Measurements from ENCODE around the gene SNX10.

SNX10 gene

GRCh38 chr7:26409661-26410547, 118.2 kb downstream of the SNX10 start:
- no peak for DNase-seq

GRCh38 chr7:26413007-26413691, 121.5 kb downstream of the SNX10 start:
- no peak for DNase-seq

GRCh38 chr7:26416004-26416403, 124.3 kb downstream of the SNX10 start:
- no peak for DNase-seq

- no peak for DNase-seq
These were observed 126.3 kb downstream of the SNX10 start for GRCh38 chr7:26417911-26418413.

GRCh38 chr7:26419198-26419597, 127.5 kb downstream of the SNX10 start:
- DNase-seq: no peak

GRCh38 chr7:26420422-26421019, 128.9 kb downstream of the SNX10 start:
- DNase-seq: no peak

- DNase-seq: no peak
These were observed 131.1 kb downstream of the SNX10 start for GRCh38 chr7:26422761-26423160.

GRCh38 chr7:26423436-26423835, 131.8 kb downstream of the SNX10 start:
- DNase-seq: no peak

All from CD4-positive, alpha-beta T cell treated with Interleukin-6 for 4 hours (primary cell).